ENCODE results near the gene NDUFAF2. TPM values are rescaled to one million over a fixed set of nuclear protein-coding genes. Genes with fewer than 3 reads are reported as not detected.

NDUFAF2 gene
- total and polyA plus RNA-seq, 2 of the 13 experiments (the other 11 are each of a cell fraction or from before 2014, with no cell fraction given): 34.0 to 78.4 TPM

GRCh38 chr5:61100437-61100836, 155.4 kb downstream of the NDUFAF2 start:
- H3K9ac ChIP-seq (ENCODE audit: insufficient read depth, low read depth, low read length): no peak overlapping the region
- H3K4me3 ChIP-seq (replicated peaks in 1 of 3; ENCODE audit: insufficient read depth in 1 of 3, low read depth in 2 of 3, low read length in 3 of 3): no peak overlapping the region
- in situ Hi-C loops (cut with HindIII; ENCODE audit: extremely low pct_ligation_motif_present, low pct_unique_long_range_greater_than_20kb) (no loop called here), intact Hi-C loops (cut with micrococcal nuclease; ENCODE audit: unreplicated experiment) (no loop called here)
- FAIRE-seq: no peak
- H3K4me2 ChIP-seq (ENCODE audit: low read depth, low read length): no peak overlapping the region
- H4K20me1 ChIP-seq (ENCODE audit: insufficient read depth, low read length): no peaks in the 10 kb centered on the region
- no peak for ATAC-seq
- H3K9me3 ChIP-seq (ENCODE audit: low read length): 0 out of 2 replicates have a peak, but pooled peaks cover 9% of the 10 kb centered on the region
- no peak for DNase-seq (ENCODE audit: low spot score)
- BruUV-seq (replicated peaks): no TSS peak
- WGBS (ENCODE audit: low lambda C conversion rate): 99% methylated on average over 4 of the region's 4 CpGs
- ChIA-PET POLR2A (no interaction called here), CTCF (ENCODE audit: low intra/inter-chr PET ratio, low total read pairs) (no interaction called here)
- TF ChIP-seq ZFP36 (IDR thresholded peaks at IDR 0.05; ENCODE audit: borderline replicate concordance, low read depth, low read length, partially characterized antibody) (no peak), AGO1 (IDR thresholded peaks at IDR 0.05; ENCODE audit: low read depth, low read length, poor library complexity, severe bottlenecking) (no peak), ZNF629 (CRISPR knock-in tag; conservative IDR thresholded peaks at IDR 0.05) (no peak), SP1 (IDR thresholded peaks at IDR 0.05) (no peak), SP1 (CRISPR knock-in tag; IDR thresholded peaks at IDR 0.05) (no peak), ZNF253 (CRISPR knock-in tag; IDR thresholded peaks at IDR 0.05; ENCODE audit: borderline replicate concordance) (no peak), TCF7 (IDR thresholded peaks at IDR 0.05; ENCODE audit: low read depth) (no peak), ZNF749 (CRISPR knock-in tag; IDR thresholded peaks at IDR 0.05; ENCODE audit: borderline replicate concordance) (no peak), BRCA1 (CRISPR knock-in tag; IDR thresholded peaks at IDR 0.05) (no peak), ATF5 (CRISPR knock-in tag; IDR thresholded peaks at IDR 0.05; ENCODE audit: low read depth) (no peak), ZSCAN12 (CRISPR knock-in tag; IDR thresholded peaks at IDR 0.05) (no peak), THYN1 (CRISPR knock-in tag; IDR thresholded peaks at IDR 0.05; ENCODE audit: borderline replicate concordance, low read depth) (no peak), SRF (IDR thresholded peaks at IDR 0.05; ENCODE audit: low read depth, low read length) (no peak), SAP130 (CRISPR knock-in tag; IDR thresholded peaks at IDR 0.05; ENCODE audit: low read depth) (no peak), ARID4A (CRISPR knock-in tag; IDR thresholded peaks at IDR 0.05; ENCODE audit: borderline replicate concordance) (no peak), ZNF761 (CRISPR knock-in tag; conservative IDR thresholded peaks at IDR 0.05) (no peak), ZNF354B (CRISPR knock-in tag; IDR thresholded peaks at IDR 0.05) (no peak), ERF (CRISPR knock-in tag; IDR thresholded peaks at IDR 0.05) (no peak)
- H3K79me2 ChIP-seq (ENCODE audit: insufficient read depth, low read length): no peaks in the 10 kb centered on the region
- H3K36me3 ChIP-seq (replicated peaks in 1 of 2; ENCODE audit: control insufficient read depth in 1 of 2, insufficient read depth in 2 of 2, low read length in 2 of 2): peaks cover 0 to 8% of the 10 kb centered on the region in 2 experiments; a peak in 1 of 5 replicates
- H2AFZ ChIP-seq (ENCODE audit: low read length): no peak overlapping the region
- no peaks in the 10 kb centered on the region for H3K27me3 ChIP-seq (ENCODE audit: control insufficient read depth in 1 of 2, insufficient read depth in 2 of 2, low read length in 2 of 2)
- H3K27ac ChIP-seq (ENCODE audit: extremely low read length, insufficient read depth, low read length): no peak overlapping the region
- H3K4me1 ChIP-seq (ENCODE audit: insufficient read depth, low read length): no peaks in the 10 kb centered on the region
